ENCODE measurements around the gene BMPR2. TPM values are rescaled to one million over a fixed set of nuclear protein-coding genes. Genes with fewer than 3 reads are reported as not detected.
A peak's percentile ranks its signal among the peaks of the same experiment; 100 is the strongest.
"Not testable (repeated sequence)": the region's sequence is repeated elsewhere in the genome, so short reads cannot be mapped to it uniquely, and the experiment has no call there.

Gene BMPR2
- total and polyA plus RNA-seq, 2 donors from 2014 or later: 12.5 to 66.9 TPM

DNA sequence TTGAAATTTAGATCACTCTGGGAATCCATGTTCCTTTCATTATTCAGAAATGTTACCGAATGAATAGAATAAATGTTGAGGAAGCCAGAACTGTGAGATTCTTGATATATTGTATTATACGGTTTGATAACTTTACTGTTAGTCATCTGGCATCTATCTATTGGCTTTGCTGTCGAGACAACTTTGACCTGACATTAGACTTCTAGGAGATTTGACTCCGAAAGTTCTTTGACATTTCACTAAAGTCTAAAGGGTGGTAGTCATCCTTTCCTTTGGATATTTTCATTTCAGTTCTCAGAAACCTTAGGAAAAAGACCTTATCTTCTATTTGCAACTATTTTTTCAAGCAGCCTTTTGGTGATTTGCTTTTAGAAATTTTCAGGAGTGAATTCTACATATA lies 1.9 kb downstream of the BMPR2 start:
- peak overlapping the region; percentile 43 to 81 (median 52) for H3K9ac ChIP-seq (ENCODE audit: low read length in 3 of 3)

DNA sequence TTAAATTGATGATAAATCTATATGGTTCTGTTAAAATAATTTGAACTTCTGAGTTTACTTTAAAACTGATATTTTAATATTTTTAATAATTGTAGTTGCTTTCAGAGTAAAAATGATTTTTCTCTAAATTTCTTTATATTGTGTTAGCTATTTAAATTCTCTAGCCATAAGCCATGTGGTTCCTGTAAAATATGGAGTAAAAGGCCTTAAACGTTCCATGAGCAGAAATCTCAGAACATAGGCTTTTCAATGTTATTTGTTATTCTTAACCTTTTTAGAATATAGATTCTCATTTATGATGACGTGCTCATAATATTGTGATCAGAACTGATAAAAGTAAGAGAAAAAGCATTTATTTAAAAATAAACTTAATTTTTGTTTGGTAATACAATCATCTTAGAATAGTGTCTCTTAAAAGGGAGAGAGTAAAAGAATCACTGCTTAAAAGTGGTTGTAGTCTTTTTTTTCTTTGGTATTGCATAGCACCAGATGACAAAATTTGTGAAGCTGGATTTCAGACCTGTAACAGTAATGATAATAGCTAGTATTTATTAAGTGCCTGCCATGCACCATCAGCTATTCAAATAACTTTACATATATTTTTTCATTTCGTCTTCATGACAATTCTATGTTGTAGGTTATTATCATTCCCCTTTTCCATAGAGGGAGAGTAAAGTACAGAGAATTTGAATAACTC lies 2.7 kb downstream of the BMPR2 start:
- H3K9ac ChIP-seq (ENCODE audit: low read length in 3 of 3): peak overlapping the region in 2 of 3 donors; percentile 2 to 43

More for the DNA sequence above, 1.9 kb downstream of the BMPR2 start:
- intact Hi-C loops (cut with DNase I): no loop called here
- H3K9me3 ChIP-seq (ENCODE audit: control insufficient read depth in 2 of 3, insufficient read depth in 1 of 3, low read length in 3 of 3): no peaks in the 10 kb centered on the region
- peaks cover 0 to 12% (median 0%) of the 10 kb centered on the region in 3 donors for H3K4me1 ChIP-seq (ENCODE audit: control insufficient read depth in 2 of 3, insufficient read depth in 2 of 3, low read depth in 1 of 3, low read length in 3 of 3)
- no peak for TF ChIP-seq CTCF (IDR thresholded peaks at IDR 0.05; ENCODE audit: borderline replicate concordance, extremely low read depth, insufficient read depth)
- H3K36me3 ChIP-seq (ENCODE audit: control insufficient read depth in 2 of 3, insufficient read depth in 3 of 3, low read length in 3 of 3): no peaks in the 10 kb centered on the region
- H3K4me3 ChIP-seq (ENCODE audit: low read length in 3 of 3): peak overlapping the region; percentile 81 to 96 (median 91)
- no peak overlapping the region for H3K27ac ChIP-seq (ENCODE audit: low read depth in 2 of 2, low read length in 2 of 2)
- FAIRE-seq: no peak
- no peaks in the 10 kb centered on the region for H3K27me3 ChIP-seq (ENCODE audit: control insufficient read depth, insufficient read depth, low read length)
- peak in 2 of 5 donors; percentile 29 to 49 for DNase-seq

GRCh38 chr2:202382684-202383083 lies 6.6 kb downstream of the BMPR2 start:
- Histone ChIP-seq H3K9me3 (ENCODE audit: control insufficient read depth in 2 of 3, insufficient read depth in 1 of 3, low read length in 3 of 3) (no peaks in the 10 kb centered on the region), H3K36me3 (ENCODE audit: control insufficient read depth in 2 of 3, insufficient read depth in 3 of 3, low read length in 3 of 3) (no peaks in the 10 kb centered on the region), H3K4me3 (ENCODE audit: low read length in 3 of 3) (no peak overlapping the region), H3K4me1 (ENCODE audit: control insufficient read depth in 2 of 3, insufficient read depth in 2 of 3, low read depth in 1 of 3, low read length in 3 of 3) (peaks cover 0 to 9% (median 0%) of the 10 kb centered on the region in 3 donors), H3K27ac (ENCODE audit: low read depth in 2 of 2, low read length in 2 of 2) (no peak overlapping the region), H3K27me3 (ENCODE audit: control insufficient read depth, insufficient read depth, low read length) (no peaks in the 10 kb centered on the region), H3K9ac (ENCODE audit: low read length in 3 of 3) (no peak overlapping the region)
- intact Hi-C loops (cut with DNase I): no loop called here
- no peak for TF ChIP-seq CTCF (IDR thresholded peaks at IDR 0.05; ENCODE audit: borderline replicate concordance, extremely low read depth, insufficient read depth)
- DNase-seq (no peak), FAIRE-seq (no peak)

More for the DNA sequence above, 2.7 kb downstream of the BMPR2 start:
- H3K4me3 ChIP-seq (ENCODE audit: low read length in 3 of 3): peak overlapping the region; percentile 81 to 96 (median 91)
- TF ChIP-seq CTCF (IDR thresholded peaks at IDR 0.05; ENCODE audit: borderline replicate concordance, extremely low read depth, insufficient read depth): no peak
- H3K9me3 ChIP-seq (ENCODE audit: control insufficient read depth in 2 of 3, insufficient read depth in 1 of 3, low read length in 3 of 3): no peaks in the 10 kb centered on the region
- no peaks in the 10 kb centered on the region for H3K36me3 ChIP-seq (ENCODE audit: control insufficient read depth in 2 of 3, insufficient read depth in 3 of 3, low read length in 3 of 3)
- no peak overlapping the region for H3K27ac ChIP-seq (ENCODE audit: low read depth in 2 of 2, low read length in 2 of 2)
- FAIRE-seq (peak; percentile 3), DNase-seq (peak in 2 of 5 donors; percentile 8 to 40)
- no peaks in the 10 kb centered on the region for H3K27me3 ChIP-seq (ENCODE audit: control insufficient read depth, insufficient read depth, low read length)
- intact Hi-C loops (cut with DNase I): no loop called here
- peaks cover 0 to 12% (median 0%) of the 10 kb centered on the region in 3 donors for H3K4me1 ChIP-seq (ENCODE audit: control insufficient read depth in 2 of 3, insufficient read depth in 2 of 3, low read depth in 1 of 3, low read length in 3 of 3)

DNA sequence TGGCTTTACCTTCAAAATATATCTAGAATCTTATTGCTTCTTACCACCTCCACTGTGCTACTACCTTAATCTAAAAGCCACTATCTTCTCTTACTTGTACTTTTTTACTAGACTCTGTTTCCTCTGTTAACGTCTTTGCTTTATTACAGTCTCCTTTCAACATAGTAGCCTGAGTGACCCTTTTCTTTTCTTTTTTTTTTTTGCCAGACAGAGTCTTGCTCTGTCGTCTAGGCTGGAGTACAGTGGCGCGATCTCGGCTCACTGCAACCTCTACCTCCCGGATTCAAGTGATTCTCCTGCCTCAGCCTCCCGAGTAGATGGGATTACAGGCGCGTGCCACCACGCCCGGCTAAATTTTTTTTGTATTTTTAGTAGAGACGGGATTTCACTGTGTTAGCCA lies 10.4 kb downstream of the BMPR2 start:
- H3K4me1 ChIP-seq (ENCODE audit: control insufficient read depth in 2 of 3, insufficient read depth in 2 of 3, low read depth in 1 of 3, low read length in 3 of 3); H3K9me3 ChIP-seq (ENCODE audit: control insufficient read depth in 2 of 3, insufficient read depth in 1 of 3, low read length in 3 of 3); intact Hi-C loops (cut with DNase I); H3K27ac ChIP-seq (ENCODE audit: low read depth in 2 of 2, low read length in 2 of 2); H3K36me3 ChIP-seq (ENCODE audit: control insufficient read depth in 2 of 3, insufficient read depth in 3 of 3, low read length in 3 of 3); H3K9ac ChIP-seq (ENCODE audit: low read length in 3 of 3); FAIRE-seq; DNase-seq; H3K4me3 ChIP-seq (ENCODE audit: low read length in 3 of 3); H3K27me3 ChIP-seq (ENCODE audit: control insufficient read depth, insufficient read depth, low read length): not testable (repeated sequence)

Measured in kidney (tissue), 14 donors.